ENCODE results near the gene GUCY1B1. TPM values are rescaled to one million over a fixed set of nuclear protein-coding genes. Genes with fewer than 3 reads are reported as not detected.

The GUCY1B1 gene
- total and polyA plus RNA-seq, 3 donors from 2014 or later: 4.3 to 7.6 (median 4.7) TPM

- no peak for TF ChIP-seq POLR2A (IDR thresholded peaks at IDR 0.05)
- TF ChIP-seq CTCF (IDR thresholded peaks at IDR 0.05): no peak
- no peaks in the 10 kb centered on the region for H3K36me3 ChIP-seq (ENCODE audit: low read depth, missing control alignments)
- no peak overlapping the region for H3K27ac ChIP-seq
- no peaks in the 10 kb centered on the region for H3K27me3 ChIP-seq
- no peaks in the 10 kb centered on the region for H3K4me1 ChIP-seq
- no peak overlapping the region for H3K4me3 ChIP-seq
- 92 to 94% methylated on average over 4 of the region's 4 CpGs for WGBS, 2 donors
- no peaks in the 10 kb centered on the region for H3K9me3 ChIP-seq
- no peak for DNase-seq
- intact Hi-C loops (cut with DNase I; ENCODE audit: low total_unique reads): no loop called here
Measured at GRCh38 chr4:155781249-155781831, 22.5 kb downstream of the GUCY1B1 start.

- WGBS, 2 donors: 32 to 59% methylated on average over 1 of the region's 1 CpG
- no peak for TF ChIP-seq CTCF (IDR thresholded peaks at IDR 0.05)
- no peak for TF ChIP-seq POLR2A (IDR thresholded peaks at IDR 0.05)
- no peak for DNase-seq
- Histone ChIP-seq H3K4me3 (no peak overlapping the region), H3K36me3 (ENCODE audit: low read depth, missing control alignments) (no peaks in the 10 kb centered on the region), H3K9me3 (no peaks in the 10 kb centered on the region), H3K27ac (no peak overlapping the region), H3K4me1 (no peaks in the 10 kb centered on the region), H3K27me3 (no peaks in the 10 kb centered on the region)
- intact Hi-C loops (cut with DNase I; ENCODE audit: low total_unique reads): no loop called here
Measured at GRCh38 chr4:155784637-155785036, 25.8 kb downstream of the GUCY1B1 start.

- Histone ChIP-seq H3K4me3 (no peak overlapping the region), H3K4me1 (no peaks in the 10 kb centered on the region), H3K36me3 (ENCODE audit: low read depth, missing control alignments) (no peaks in the 10 kb centered on the region), H3K27me3 (no peaks in the 10 kb centered on the region), H3K9me3 (no peaks in the 10 kb centered on the region), H3K27ac (no peak overlapping the region)
- no peak for DNase-seq
- WGBS, 2 donors: 37 to 87% methylated on average over 1 of the region's 1 CpG
- TF ChIP-seq CTCF (IDR thresholded peaks at IDR 0.05): no peak
- no peak for TF ChIP-seq POLR2A (IDR thresholded peaks at IDR 0.05)
- intact Hi-C loops (cut with DNase I; ENCODE audit: low total_unique reads): no loop called here
Measured at GRCh38 chr4:155785828-155786227, 27.0 kb downstream of the GUCY1B1 start.

- intact Hi-C loops (cut with DNase I; ENCODE audit: low total_unique reads): no loop called here
- DNase-seq: no peak
- Histone ChIP-seq H3K9me3 (no peaks in the 10 kb centered on the region), H3K4me3 (no peak overlapping the region), H3K27me3 (no peaks in the 10 kb centered on the region), H3K4me1 (no peaks in the 10 kb centered on the region), H3K27ac (no peak overlapping the region), H3K36me3 (ENCODE audit: low read depth, missing control alignments) (no peaks in the 10 kb centered on the region)
- TF ChIP-seq POLR2A (IDR thresholded peaks at IDR 0.05) (no peak), CTCF (IDR thresholded peaks at IDR 0.05) (peak; percentile 28 to 61 (median 47))
- WGBS, 2 donors: 20 to 28% methylated on average over 5 of the region's 5 CpGs
Measured at GRCh38 chr4:155787113-155787710, 28.4 kb downstream of the GUCY1B1 start.

GRCh38 chr4:155789391-155789790 lies 30.6 kb downstream of the GUCY1B1 start:
- Histone ChIP-seq H3K36me3 (ENCODE audit: low read depth, missing control alignments) (no peaks in the 10 kb centered on the region), H3K9me3 (no peaks in the 10 kb centered on the region), H3K27ac (no peak overlapping the region), H3K4me3 (no peak overlapping the region), H3K4me1 (no peaks in the 10 kb centered on the region), H3K27me3 (no peaks in the 10 kb centered on the region)
- 41 to 51% methylated on average over 6 of the region's 6 CpGs for WGBS, 2 donors
- no peak for DNase-seq
- TF ChIP-seq POLR2A (IDR thresholded peaks at IDR 0.05): no peak
- no peak for TF ChIP-seq CTCF (IDR thresholded peaks at IDR 0.05)
- intact Hi-C loops (cut with DNase I; ENCODE audit: low total_unique reads): no loop called here

Measured in testis (tissue), 3 donors.